Thyroid gland (tissue), 4 donors: ENCODE data around the gene DOK1. TPM values are rescaled to one million over a fixed set of nuclear protein-coding genes. Genes with fewer than 3 reads are reported as not detected.

Experiments
- DNase-seq, 2 donors: peaks; one replicate each; pipeline ENCODE4 v3.0.0-alpha.2; 2019
- H3K27ac ChIP-seq, 3 donors: fragments of 200-600 bp; sonication (generic); 1 replicate in 2 of 3; 2 replicates in 1 of 3; pipeline ENCODE4 v1.5.1; 2016 to 2019; ENCODE audit warnings: mild to moderate bottlenecking in 1 of 3, moderate library complexity in 1 of 3
- H3K27me3 ChIP-seq: fragments of 200-600 bp; sonication (generic); one replicate; pipeline ENCODE4 v1.5.1; 2019
- H3K36me3 ChIP-seq, 2 donors: fragments of 200-600 bp; sonication (generic); one replicate each; pipeline ENCODE4 v1.5.1; 2016 to 2019
- H3K4me1 ChIP-seq, 2 donors: fragments of 200-600 bp; sonication (generic); one replicate each; pipeline ENCODE4 v1.5.1; 2017 to 2019
- H3K4me3 ChIP-seq, 3 donors: fragments of 200-600 bp; sonication (generic); replicated peaks in 1 of 3; 1 replicate in 2 of 3; 2 replicates in 1 of 3; pipeline ENCODE4 v1.5.1; 2016; ENCODE audit warnings: mild to moderate bottlenecking in 1 of 3
- H3K9me3 ChIP-seq: fragments of 200-600 bp; sonication (generic); one replicate; pipeline ENCODE4 v1.5.1; 2017
- CTCF ChIP-seq, 6 experiments: fragments of 200-600 bp in 3 of 6; fragments of 450-650 bp in 3 of 6; sonication (generic) in 3 of 6; IDR thresholded peaks; one replicate each; pipeline ENCODE4 v1.5.1; 2016 to 2019; ENCODE audit warnings: antibody characterized with exemption in 6 of 6, mild to moderate bottlenecking in 2 of 6, inconsistent platforms in 1 of 6, moderate library complexity in 1 of 6
- POLR2A ChIP-seq, 2 donors: fragments of 450-650 bp; IDR thresholded peaks; one replicate each; pipeline ENCODE4 v1.6.1; 2017; ENCODE audit warnings: antibody characterized with exemption in 2 of 2, mild to moderate bottlenecking in 2 of 2, moderate library complexity in 1 of 2
- WGBS, 2 donors: methylation state at CpG; one replicate each; pipeline ENCODE4 v1.1.5; 2017; 5-methylcytosine and 5-hydroxymethylcytosine counted together
- intact Hi-C: fragments of 100-400 bp; cut with DNase I; formaldehyde crosslinking; loops from one replicate; pipeline ENCODE4 v1.15.1; 2023
- total RNA-seq, 4 donors: library from RNA; depleted of rRNA; stranded (reverse); fragments of >200 nt; gene quantifications; one replicate each; pipeline ENCODE4 v1.2.3, GENCODE V29; 2016

DOK1 gene
- total RNA-seq, 4 donors from 2014 or later: 14.4 to 19.4 (median 18.4) TPM

- Histone ChIP-seq H3K27me3 (no peaks in the 10 kb centered on the region), H3K4me1 (no peaks in the 10 kb centered on the region), H3K9me3 (no peaks in the 10 kb centered on the region), H3K4me3 (no peak overlapping the region), H3K36me3 (no peaks in the 10 kb centered on the region), H3K27ac (no peak overlapping the region)
- intact Hi-C loops: no loop called here
- 78 to 91% methylated on average over 1 of the region's 1 CpG for WGBS, 2 donors
- TF ChIP-seq POLR2A (IDR thresholded peaks at IDR 0.05): no peak
- no peak for TF ChIP-seq CTCF (IDR thresholded peaks at IDR 0.05)
- DNase-seq: no peak
Observed at GRCh38 chr2:74569686-74570085, 15.2 kb downstream of the DOK1 start.

GRCh38 chr2:74571058-74571457, 16.5 kb downstream of the DOK1 start:
- no peak overlapping the region for H3K27ac ChIP-seq
- DNase-seq: no peak
- no peaks in the 10 kb centered on the region for H3K36me3 ChIP-seq
- intact Hi-C loops: no loop called here
- TF ChIP-seq CTCF (IDR thresholded peaks at IDR 0.05) (no peak), POLR2A (IDR thresholded peaks at IDR 0.05) (no peak)
- no peaks in the 10 kb centered on the region for H3K9me3 ChIP-seq
- no peaks in the 10 kb centered on the region for H3K27me3 ChIP-seq
- H3K4me3 ChIP-seq: no peak overlapping the region
- WGBS, 2 donors: 82 to 89% methylated on average over 1 of the region's 1 CpG
- H3K4me1 ChIP-seq: no peaks in the 10 kb centered on the region

- Histone ChIP-seq H3K9me3 (no peaks in the 10 kb centered on the region), H3K4me3 (no peak overlapping the region), H3K4me1 (no peaks in the 10 kb centered on the region), H3K27me3 (no peaks in the 10 kb centered on the region), H3K27ac (no peak overlapping the region), H3K36me3 (no peaks in the 10 kb centered on the region)
- no peak for DNase-seq
- intact Hi-C loops: no loop called here
- TF ChIP-seq CTCF (IDR thresholded peaks at IDR 0.05) (no peak), POLR2A (IDR thresholded peaks at IDR 0.05) (no peak)
- 77 to 81% methylated on average over 3 of the region's 3 CpGs for WGBS, 2 donors
Observed at GRCh38 chr2:74572178-74572925, 17.8 kb downstream of the DOK1 start.

- Histone ChIP-seq H3K27me3 (no peaks in the 10 kb centered on the region), H3K27ac (no peak overlapping the region), H3K4me1 (no peaks in the 10 kb centered on the region), H3K36me3 (no peaks in the 10 kb centered on the region), H3K4me3 (no peak overlapping the region), H3K9me3 (no peaks in the 10 kb centered on the region)
- intact Hi-C loops: no loop called here
- WGBS, 2 donors: 65 to 66% methylated on average over 7 of the region's 7 CpGs
- DNase-seq: no peak
- TF ChIP-seq POLR2A (IDR thresholded peaks at IDR 0.05) (no peak), CTCF (IDR thresholded peaks at IDR 0.05) (no peak)
Observed at GRCh38 chr2:74573747-74574562, 19.4 kb downstream of the DOK1 start.

- no peaks in the 10 kb centered on the region for H3K36me3 ChIP-seq
- H3K27ac ChIP-seq: no peak overlapping the region
- no peaks in the 10 kb centered on the region for H3K27me3 ChIP-seq
- intact Hi-C loops: no loop called here
- 93 to 97% methylated on average over 4 of the region's 4 CpGs for WGBS, 2 donors
- no peak overlapping the region for H3K4me3 ChIP-seq
- no peak for DNase-seq
- TF ChIP-seq POLR2A (IDR thresholded peaks at IDR 0.05): no peak
- TF ChIP-seq CTCF (IDR thresholded peaks at IDR 0.05): no peak
- H3K4me1 ChIP-seq: no peaks in the 10 kb centered on the region
- H3K9me3 ChIP-seq: no peaks in the 10 kb centered on the region
Observed at GRCh38 chr2:74575320-74575719, 20.8 kb downstream of the DOK1 start.
